C4-2B (cell line): ENCODE measurements around the gene FRMPD1.

Experiments used
- H3K27ac ChIP-seq: fragments of 450-650 bp; 2 replicates; pipeline ENCODE4 v1.5.1; 2017
- ZFX ChIP-seq: fragments of 450-650 bp; IDR thresholded peaks from 2 replicates; pipeline ENCODE4 v1.6.1; 2017
- TF ChIP-seq, protein P1 (sequence below): fragments of 450-650 bp; conservative IDR thresholded peaks from 2 replicates; pipeline ENCODE4 v1.5.1; 2017; ENCODE audit warnings: mild to moderate bottlenecking

Gene FRMPD1

DNA sequence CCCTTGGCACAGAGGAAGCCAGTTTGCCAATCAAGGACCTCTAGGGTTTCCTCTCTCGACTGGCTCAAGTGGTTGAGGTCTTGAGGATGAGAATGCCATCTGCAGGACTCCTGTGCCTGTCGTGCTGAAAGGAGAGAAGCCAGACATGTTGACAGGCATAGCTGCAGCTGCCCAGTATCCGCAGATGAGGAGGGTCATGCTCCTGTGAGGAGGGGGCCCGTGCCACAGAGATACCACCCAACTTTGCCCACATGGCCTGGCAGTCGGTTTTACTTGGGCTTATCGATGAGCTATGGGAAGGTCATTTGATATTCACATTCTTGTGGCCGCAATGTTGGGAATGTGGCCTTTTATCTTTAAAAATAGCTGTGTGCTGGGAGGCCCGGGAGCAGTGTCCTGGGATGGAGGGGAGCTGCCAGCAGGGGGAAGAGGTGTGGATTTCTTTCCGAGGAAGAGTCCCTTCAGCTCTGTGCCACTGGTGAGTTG, 17.4 kb downstream of the FRMPD1 start:
- H3K27ac ChIP-seq, result no peak overlapping the region
- TF ChIP-seq, protein P1, sequence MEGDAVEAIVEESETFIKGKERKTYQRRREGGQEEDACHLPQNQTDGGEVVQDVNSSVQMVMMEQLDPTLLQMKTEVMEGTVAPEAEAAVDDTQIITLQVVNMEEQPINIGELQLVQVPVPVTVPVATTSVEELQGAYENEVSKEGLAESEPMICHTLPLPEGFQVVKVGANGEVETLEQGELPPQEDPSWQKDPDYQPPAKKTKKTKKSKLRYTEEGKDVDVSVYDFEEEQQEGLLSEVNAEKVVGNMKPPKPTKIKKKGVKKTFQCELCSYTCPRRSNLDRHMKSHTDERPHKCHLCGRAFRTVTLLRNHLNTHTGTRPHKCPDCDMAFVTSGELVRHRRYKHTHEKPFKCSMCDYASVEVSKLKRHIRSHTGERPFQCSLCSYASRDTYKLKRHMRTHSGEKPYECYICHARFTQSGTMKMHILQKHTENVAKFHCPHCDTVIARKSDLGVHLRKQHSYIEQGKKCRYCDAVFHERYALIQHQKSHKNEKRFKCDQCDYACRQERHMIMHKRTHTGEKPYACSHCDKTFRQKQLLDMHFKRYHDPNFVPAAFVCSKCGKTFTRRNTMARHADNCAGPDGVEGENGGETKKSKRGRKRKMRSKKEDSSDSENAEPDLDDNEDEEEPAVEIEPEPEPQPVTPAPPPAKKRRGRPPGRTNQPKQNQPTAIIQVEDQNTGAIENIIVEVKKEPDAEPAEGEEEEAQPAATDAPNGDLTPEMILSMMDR, result no peak
- no peak for TF ChIP-seq ZFX

DNA sequence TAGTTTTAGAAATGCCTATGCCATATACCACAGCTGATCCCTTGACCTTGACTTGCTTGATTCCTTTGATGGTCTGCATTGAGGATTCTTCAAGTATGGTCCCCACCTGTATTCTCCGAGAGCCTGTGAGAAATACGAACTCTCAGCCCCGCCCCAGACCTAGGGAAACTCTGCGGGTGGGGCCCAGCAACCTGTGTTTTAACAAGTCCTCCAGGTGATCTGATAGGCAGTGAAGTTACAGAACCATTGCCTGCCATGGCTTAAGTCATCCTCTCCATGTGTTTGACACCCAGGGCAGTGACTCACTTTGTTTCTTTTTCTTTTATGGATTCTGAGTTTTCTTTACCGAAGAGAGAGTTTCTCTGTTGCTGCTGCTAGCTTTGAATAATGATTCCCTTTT, 18.5 kb downstream of the FRMPD1 start:
- TF ChIP-seq, protein P1, result no peak
- no peak for TF ChIP-seq ZFX
- H3K27ac ChIP-seq, result no peak overlapping the region

DNA sequence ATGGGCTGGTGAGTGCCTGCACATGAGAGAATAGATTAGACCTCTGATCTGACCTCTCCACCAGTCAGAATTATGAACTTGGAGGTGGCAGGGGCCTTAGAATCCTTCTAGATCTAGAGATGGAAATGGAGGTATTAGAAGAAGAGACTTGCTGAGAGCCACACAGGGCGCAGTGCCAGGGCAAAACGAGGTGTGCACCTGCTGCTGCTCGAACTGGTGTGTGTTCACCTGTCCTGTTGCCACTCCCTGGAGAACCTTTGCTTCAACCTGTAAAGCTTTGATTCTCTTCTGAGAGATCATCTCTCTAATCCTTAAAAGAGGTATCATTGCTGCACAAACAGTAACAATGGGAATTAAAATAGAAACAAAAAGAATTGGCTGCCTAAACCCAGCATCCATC, 24.9 kb downstream of the FRMPD1 start:
- no peak overlapping the region for H3K27ac ChIP-seq
- no peak for TF ChIP-seq ZFX
- TF ChIP-seq, protein P1, result no peak

DNA sequence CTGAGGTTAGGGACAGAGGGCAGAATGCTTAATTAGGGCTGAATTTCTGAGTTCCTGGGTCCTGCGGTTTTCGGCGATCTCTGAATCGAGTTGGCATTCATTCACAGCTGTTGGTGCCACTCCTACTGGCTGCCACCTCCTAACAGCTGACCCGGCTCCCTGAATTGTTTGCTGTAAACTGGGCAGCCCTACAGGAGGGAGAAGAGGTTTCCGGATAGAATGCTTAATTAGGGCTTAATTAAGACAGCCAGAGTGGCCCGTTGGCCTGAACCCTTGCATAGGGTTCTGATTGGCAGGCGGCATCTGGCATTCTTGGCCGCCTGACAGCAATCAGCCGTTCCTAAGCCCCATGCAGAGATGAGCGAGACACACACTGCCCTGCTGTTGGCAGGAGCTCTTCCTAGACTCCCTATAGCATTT, 25.7 kb downstream of the FRMPD1 start:
- no peak overlapping the region for H3K27ac ChIP-seq
- TF ChIP-seq ZFX, result no peak

DNA sequence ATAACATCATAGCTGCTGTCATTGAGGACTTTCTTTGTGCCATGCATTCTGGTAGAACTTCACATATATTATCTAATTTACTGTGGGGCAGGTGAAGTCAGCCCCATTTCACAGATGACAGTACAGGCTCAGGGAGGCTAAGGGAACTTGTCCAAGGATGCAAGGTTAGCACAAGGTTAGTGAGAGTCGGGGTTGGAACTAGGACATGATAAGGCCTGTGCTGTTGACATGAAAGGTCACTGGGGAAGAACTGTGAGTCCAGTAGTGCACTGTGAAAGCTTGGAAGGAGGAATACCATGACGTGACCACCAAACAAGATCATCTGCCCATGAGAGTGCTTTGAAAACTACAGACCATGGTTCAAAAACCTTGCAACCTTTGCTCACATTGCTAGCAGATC, 26.7 kb downstream of the FRMPD1 start:
- TF ChIP-seq, protein P1, result no peak
- no peak for TF ChIP-seq ZFX
- no peak overlapping the region for H3K27ac ChIP-seq

DNA sequence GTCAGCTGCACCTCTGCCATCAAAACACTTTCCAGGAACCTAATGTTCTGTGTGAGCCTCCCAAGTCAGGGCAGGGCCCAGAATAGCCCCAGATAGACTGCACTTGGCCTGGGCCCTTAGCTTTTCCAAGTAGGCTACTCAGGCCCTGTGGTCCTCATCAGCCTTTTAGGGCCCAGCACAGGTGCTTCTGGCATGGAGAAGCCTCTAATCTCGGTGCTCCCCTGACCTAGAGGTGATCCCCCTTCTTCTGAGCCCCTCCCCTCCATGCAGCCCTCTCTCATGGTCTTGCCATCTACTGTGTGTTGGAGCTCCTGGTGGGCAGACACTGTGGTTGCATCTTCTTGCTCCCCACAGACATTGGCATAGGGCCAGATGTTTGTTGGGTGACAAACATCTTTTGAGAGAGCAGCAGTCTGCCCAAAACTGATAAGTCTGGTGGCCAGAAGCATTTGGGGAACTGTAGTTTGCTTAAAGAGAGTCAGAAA, 28.1 kb downstream of the FRMPD1 start:
- no peak overlapping the region for H3K27ac ChIP-seq
- TF ChIP-seq, protein P1, result no peak
- no peak for TF ChIP-seq ZFX

DNA sequence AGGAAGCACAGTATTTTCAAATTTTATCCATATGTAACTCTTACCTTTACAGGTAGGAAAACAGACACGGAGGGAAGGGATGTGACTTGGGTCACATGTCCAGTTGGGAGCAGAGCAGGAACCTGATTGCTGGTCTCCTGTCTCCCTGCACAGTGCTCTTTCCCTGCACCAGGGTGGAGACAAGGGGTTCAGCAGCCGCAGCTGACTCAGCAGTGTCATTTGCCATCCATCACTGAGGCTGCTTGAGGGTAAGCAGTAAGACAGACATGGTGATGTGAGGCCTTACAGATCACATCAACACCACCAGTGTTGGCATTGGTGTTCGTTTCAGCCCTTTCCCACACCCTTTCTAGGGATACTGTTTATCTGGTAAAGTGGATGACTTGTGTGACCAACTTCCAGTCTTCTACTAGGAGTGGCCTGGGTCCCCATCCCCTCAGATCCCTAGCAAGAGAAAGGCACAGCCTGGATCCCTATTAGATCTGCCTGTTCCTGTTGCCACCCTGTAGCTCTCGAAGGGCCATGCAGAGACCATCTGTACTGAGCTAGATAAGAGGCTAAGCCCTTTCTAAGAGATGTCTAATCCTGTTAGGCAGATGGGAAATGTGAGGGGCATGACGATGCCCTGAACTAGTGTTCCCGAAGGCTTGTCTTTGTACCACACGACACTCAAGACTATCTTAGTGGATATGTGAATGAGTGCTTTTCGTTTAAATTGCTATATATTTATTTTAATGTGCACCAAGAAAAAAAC, 29.1 kb downstream of the FRMPD1 start:
- H3K27ac ChIP-seq, result no peak overlapping the region
- TF ChIP-seq, protein P1, result no peak
- TF ChIP-seq ZFX, result no peak

DNA sequence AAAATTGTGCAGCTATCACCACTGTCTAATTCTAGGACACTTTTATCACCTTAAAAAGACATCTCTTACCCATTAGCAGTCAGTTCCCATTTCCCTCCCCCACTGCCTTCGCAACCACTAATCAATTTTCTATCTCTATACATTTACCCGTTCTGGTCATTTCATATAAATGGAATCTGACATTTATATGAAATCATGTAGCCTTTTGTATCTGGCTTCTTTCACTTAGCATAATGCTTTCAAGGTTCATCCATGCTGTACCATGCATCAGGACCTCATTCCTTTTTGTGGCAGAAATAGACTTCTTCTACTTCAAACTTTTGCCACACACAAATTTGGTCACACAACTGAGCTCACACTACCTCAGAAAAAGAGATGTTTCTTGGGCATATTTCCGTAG, 32.2 kb downstream of the FRMPD1 start:
- TF ChIP-seq, protein P1, result no peak
- TF ChIP-seq ZFX, result no peak
- H3K27ac ChIP-seq, result no peak overlapping the region
